Endometrial microvascular endothelial cells (primary cell): ENCODE results near the gene SRGAP2. TPM values are rescaled to one million over a fixed set of nuclear protein-coding genes. Genes with fewer than 3 reads are reported as not detected.
"Not testable (repeated sequence)": the region's sequence is repeated elsewhere in the genome, so short reads cannot be mapped to it uniquely, and the experiment has no call there.

Experiments
- in situ Hi-C: cut with HindIII; loops from 2 replicates; pipeline ENCODE4 v1.10.0; 2017; ENCODE audit warnings: low sequenced_read_pairs, low pct_unique_long_range_greater_than_20kb; ENCODE audit errors: inconsistent ontology term
- total RNA-seq: library from RNA; depleted of rRNA; stranded (reverse); fragments of >200 nt; gene quantifications from one replicate; pipeline ENCODE4 v1.2.3, GENCODE V29; 2015; ENCODE audit errors: inconsistent ontology term

Gene SRGAP2
- total RNA-seq, 1 donor from 2014 or later: 63.0 TPM

GRCh38 chr1:206240288-206240687, 36.9 kb downstream of the SRGAP2 start:
- in situ Hi-C loops: not testable (repeated sequence)

- in situ Hi-C loops: not testable (repeated sequence)
These were observed 40.0 kb downstream of the SRGAP2 start for GRCh38 chr1:206243335-206243734.

- in situ Hi-C loops: not testable (repeated sequence)
These were observed 42.1 kb downstream of the SRGAP2 start for GRCh38 chr1:206245479-206245878.

- in situ Hi-C loops: not testable (repeated sequence)
These were observed 43.0 kb downstream of the SRGAP2 start for GRCh38 chr1:206246129-206246886.

GRCh38 chr1:206250953-206251681, 47.8 kb downstream of the SRGAP2 start:
- in situ Hi-C loops: not testable (repeated sequence)

- in situ Hi-C loops: not testable (repeated sequence)
These were observed 49.5 kb downstream of the SRGAP2 start for GRCh38 chr1:206252680-206253335.

Other genes starting within 250 kb of the SRGAP2 start
- not detected for gene RAB7B, start 200.1 kb upstream of the SRGAP2 start, total RNA-seq
- gene CTSE, start 179.6 kb upstream of the SRGAP2 start, total RNA-seq: not detected
- gene RHEX, start 150.4 kb upstream of the SRGAP2 start, total RNA-seq: not detected
- gene AVPR1B, start 86.2 kb upstream of the SRGAP2 start, total RNA-seq: not detected
- 5.5 TPM for gene FAM72A, start 702 bp upstream of the SRGAP2 start, total RNA-seq